Measurements from ENCODE around the gene WDR73. TPM values are rescaled to one million over a fixed set of nuclear protein-coding genes. Genes with fewer than 3 reads are reported as not detected.

WDR73 gene
- total RNA-seq, 1 experiment from 2014 or later, result 42.4 TPM

DNA sequence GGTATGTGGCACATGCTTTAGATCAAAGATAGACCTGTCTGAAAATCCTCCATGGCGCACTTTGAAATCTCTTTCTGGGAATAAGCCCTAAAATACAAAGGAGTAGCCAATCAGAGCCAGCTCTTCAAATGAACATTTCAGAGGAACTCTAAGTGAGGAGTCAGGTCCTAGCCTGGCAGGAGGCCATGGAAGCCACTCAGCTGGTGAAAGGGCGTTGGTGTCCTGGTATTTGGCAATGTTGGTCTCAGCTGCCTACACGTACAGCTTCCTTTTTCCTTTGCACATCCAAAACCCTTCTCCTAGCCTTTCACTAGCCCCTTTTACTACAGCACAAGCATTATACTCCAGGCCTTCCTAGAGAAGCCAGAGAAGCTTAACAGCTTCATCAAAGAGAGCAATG, 5.5 kb downstream of the WDR73 start:
- no TSS peak for BruUV-seq (replicated peaks)
- Histone ChIP-seq H3K36me3 (ENCODE audit: insufficient read depth, low read length, poor library complexity, severe bottlenecking) (peaks cover 70% of the 10 kb centered on the region), H3K27me3 (replicated peaks; ENCODE audit: insufficient read depth, low read depth, low read length, poor library complexity) (no peaks in the 10 kb centered on the region), H3K4me1 (ENCODE audit: insufficient read depth, low read length, poor library complexity, severe bottlenecking) (peaks cover 13% of the 10 kb centered on the region), H3K4me3 (ENCODE audit: low read depth, low read length, poor library complexity, severe bottlenecking) (no peak overlapping the region), H3K9me3 (ENCODE audit: low read depth, low read length, poor library complexity, severe bottlenecking) (no peaks in the 10 kb centered on the region), H3K27ac (ENCODE audit: low read depth, low read length, poor library complexity, severe bottlenecking) (no peak overlapping the region)
- TF ChIP-seq EZH2 (IDR thresholded peaks at IDR 0.05; ENCODE audit: borderline replicate concordance, low read depth, low read length, poor library complexity, severe bottlenecking) (no peak), CTCF (conservative IDR thresholded peaks at IDR 0.05; ENCODE audit: low read depth, low read length) (no peak)
- intact Hi-C loops (cut with micrococcal nuclease; ENCODE audit: unreplicated experiment), result no loop called here
- CTCF ChIA-PET, result no interaction called here
- POLR2A ChIA-PET (ENCODE audit: low non-redundant PET), result no interaction called here
- DNase-seq (ENCODE audit: low spot score), result no peak

DNA sequence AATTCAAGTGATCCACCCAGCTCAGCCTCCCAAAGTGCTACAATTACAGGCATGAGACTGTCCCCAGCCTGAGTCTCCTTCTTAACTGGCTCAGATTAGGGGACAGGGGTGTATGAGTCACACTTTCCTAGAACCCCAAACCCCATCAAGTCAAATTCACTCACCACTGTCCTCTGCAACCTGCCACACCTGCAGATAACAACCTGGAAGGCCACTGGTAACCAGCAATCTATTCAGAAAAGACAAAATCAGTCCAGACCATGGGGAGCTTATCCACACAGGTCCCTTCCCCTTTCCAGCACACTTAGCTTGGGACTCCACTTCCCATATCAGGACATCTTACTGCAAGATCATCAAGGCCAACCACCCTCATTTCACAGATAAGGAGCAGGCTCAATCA, 6.4 kb downstream of the WDR73 start:
- peaks cover 6% of the 10 kb centered on the region for H3K4me1 ChIP-seq (ENCODE audit: insufficient read depth, low read length, poor library complexity, severe bottlenecking)
- ChIA-PET POLR2A (ENCODE audit: low non-redundant PET) (no interaction called here), CTCF (no interaction called here)
- DNase-seq (ENCODE audit: low spot score), result no peak
- no peak overlapping the region for H3K27ac ChIP-seq (ENCODE audit: low read depth, low read length, poor library complexity, severe bottlenecking)
- no peaks in the 10 kb centered on the region for H3K9me3 ChIP-seq (ENCODE audit: low read depth, low read length, poor library complexity, severe bottlenecking)
- peaks cover 77% of the 10 kb centered on the region for H3K36me3 ChIP-seq (ENCODE audit: insufficient read depth, low read length, poor library complexity, severe bottlenecking)
- no peak overlapping the region for H3K4me3 ChIP-seq (ENCODE audit: low read depth, low read length, poor library complexity, severe bottlenecking)
- no TSS peak for BruUV-seq (replicated peaks)
- H3K27me3 ChIP-seq (replicated peaks; ENCODE audit: insufficient read depth, low read depth, low read length, poor library complexity), result no peaks in the 10 kb centered on the region
- TF ChIP-seq EZH2 (IDR thresholded peaks at IDR 0.05; ENCODE audit: borderline replicate concordance, low read depth, low read length, poor library complexity, severe bottlenecking) (no peak), CTCF (conservative IDR thresholded peaks at IDR 0.05; ENCODE audit: low read depth, low read length) (no peak)
- intact Hi-C loops (cut with micrococcal nuclease; ENCODE audit: unreplicated experiment), result no loop called here

GRCh38 chr15:84645997-84646396, 8.1 kb downstream of the WDR73 start:
- H3K4me1 ChIP-seq (ENCODE audit: insufficient read depth, low read length, poor library complexity, severe bottlenecking), result no peaks in the 10 kb centered on the region
- POLR2A ChIA-PET (ENCODE audit: low non-redundant PET), result no interaction called here
- no peak for DNase-seq (ENCODE audit: low spot score)

More at GRCh38 chr15:84645997-84646396, 8.1 kb downstream of the WDR73 start:
- CTCF ChIA-PET, result no interaction called here
- BruUV-seq (replicated peaks), result no TSS peak
- Histone ChIP-seq H3K27ac (ENCODE audit: low read depth, low read length, poor library complexity, severe bottlenecking) (no peak overlapping the region), H3K36me3 (ENCODE audit: insufficient read depth, low read length, poor library complexity, severe bottlenecking) (peaks cover 79% of the 10 kb centered on the region), H3K4me3 (ENCODE audit: low read depth, low read length, poor library complexity, severe bottlenecking) (no peak overlapping the region), H3K9me3 (ENCODE audit: low read depth, low read length, poor library complexity, severe bottlenecking) (no peaks in the 10 kb centered on the region), H3K27me3 (replicated peaks; ENCODE audit: insufficient read depth, low read depth, low read length, poor library complexity) (no peaks in the 10 kb centered on the region)
- TF ChIP-seq CTCF (conservative IDR thresholded peaks at IDR 0.05; ENCODE audit: low read depth, low read length), result no peak
- TF ChIP-seq EZH2 (IDR thresholded peaks at IDR 0.05; ENCODE audit: borderline replicate concordance, low read depth, low read length, poor library complexity, severe bottlenecking), result no peak
- intact Hi-C loops (cut with micrococcal nuclease; ENCODE audit: unreplicated experiment), result no loop called here
